Measurements from ENCODE around the gene DMP1.
"Not testable (repeated sequence)": the region's sequence is repeated elsewhere in the genome, so short reads cannot be mapped to it uniquely, and the experiment has no call there.

DMP1 gene

GRCh38 chr4:87688316-87688715 lies 38.2 kb downstream of the DMP1 start:
- DNase-seq, result no peak

- not testable (repeated sequence) for DNase-seq
Measured at GRCh38 chr4:87690947-87691346, 40.9 kb downstream of the DMP1 start.

GRCh38 chr4:87692060-87692459 lies 42.0 kb downstream of the DMP1 start:
- DNase-seq, result not testable (repeated sequence)

- DNase-seq, result no peak
Measured at GRCh38 chr4:87697272-87697671, 47.2 kb downstream of the DMP1 start.

GRCh38 chr4:87697945-87698344 lies 47.9 kb downstream of the DMP1 start:
- DNase-seq, result no peak

GRCh38 chr4:87698394-87698793 lies 48.3 kb downstream of the DMP1 start:
- DNase-seq, result no peak

- no peak for DNase-seq
Measured at GRCh38 chr4:87704001-87704400, 53.9 kb downstream of the DMP1 start.

GRCh38 chr4:87707279-87707918 lies 57.3 kb downstream of the DMP1 start:
- DNase-seq, result no peak

All from NCI-H1417 treated with DMSO at 0.1 percent for 48 hours (cell line).